Measurements from ENCODE around the gene INA.

INA gene

DNA sequence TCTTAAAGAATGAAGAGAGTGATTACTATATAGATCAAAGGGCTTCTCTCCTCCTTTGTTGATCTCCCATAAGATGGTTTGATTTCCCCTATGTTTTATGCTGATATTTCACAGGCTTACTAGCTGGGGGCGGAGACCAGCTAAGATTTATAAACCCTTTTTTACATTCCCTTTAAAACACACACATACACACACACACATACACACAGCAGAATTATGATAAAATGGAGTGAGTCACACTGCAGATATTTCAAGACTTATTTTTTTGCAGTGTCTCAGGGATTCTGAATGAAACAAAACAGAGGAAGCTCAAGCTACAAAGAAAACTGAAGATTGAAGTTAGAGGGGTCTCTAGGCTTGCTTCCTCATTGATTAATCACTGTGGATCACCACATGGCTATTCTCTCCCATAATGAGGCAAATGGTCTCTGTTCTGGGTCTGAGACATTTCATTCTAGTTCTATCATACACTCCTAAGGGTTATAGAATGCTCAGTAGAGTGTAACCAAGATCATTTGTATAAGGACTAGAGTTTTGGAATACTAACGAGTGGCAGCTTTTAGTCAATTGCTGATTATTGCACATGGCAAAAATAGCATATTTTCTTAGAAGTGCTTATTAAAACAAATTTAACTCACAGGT lies 18.6 kb downstream of the INA start:
- no peak for TF ChIP-seq TAF1 (IDR thresholded peaks at IDR 0.05; ENCODE audit: low read depth)
- TF ChIP-seq, protein P1, sequence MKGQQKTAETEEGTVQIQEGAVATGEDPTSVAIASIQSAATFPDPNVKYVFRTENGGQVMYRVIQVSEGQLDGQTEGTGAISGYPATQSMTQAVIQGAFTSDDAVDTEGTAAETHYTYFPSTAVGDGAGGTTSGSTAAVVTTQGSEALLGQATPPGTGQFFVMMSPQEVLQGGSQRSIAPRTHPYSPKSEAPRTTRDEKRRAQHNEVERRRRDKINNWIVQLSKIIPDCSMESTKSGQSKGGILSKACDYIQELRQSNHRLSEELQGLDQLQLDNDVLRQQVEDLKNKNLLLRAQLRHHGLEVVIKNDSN (IDR thresholded peaks at IDR 0.05) = no peak
- TF ChIP-seq CREB1 (IDR thresholded peaks at IDR 0.05; ENCODE audit: low read depth) = no peak
- no peak for TF ChIP-seq REST (IDR thresholded peaks at IDR 0.05; ENCODE audit: low read depth)
- TF ChIP-seq NFIC (IDR thresholded peaks at IDR 0.05) = no peak
- TF ChIP-seq EP300 (IDR thresholded peaks at IDR 0.05; ENCODE audit: borderline replicate concordance) = no peak
- TF ChIP-seq YY1 (IDR thresholded peaks at IDR 0.05; ENCODE audit: low read depth) = no peak
- TF ChIP-seq TEAD4 (IDR thresholded peaks at IDR 0.05) = no peak
- TF ChIP-seq FOXM1 (IDR thresholded peaks at IDR 0.05; ENCODE audit: borderline replicate concordance, low read depth) = no peak

- TF ChIP-seq NFIC (IDR thresholded peaks at IDR 0.05) = no peak
- TF ChIP-seq TAF1 (IDR thresholded peaks at IDR 0.05; ENCODE audit: low read depth) = no peak
- TF ChIP-seq TCF12 (IDR thresholded peaks at IDR 0.05; ENCODE audit: low read depth) = no peak
- no peak for TF ChIP-seq ZBTB7A (IDR thresholded peaks at IDR 0.05; ENCODE audit: low read depth)
- no peak for TF ChIP-seq REST (IDR thresholded peaks at IDR 0.05; ENCODE audit: low read depth)
- TF ChIP-seq CEBPB (IDR thresholded peaks at IDR 0.05) = no peak
- no peak for TF ChIP-seq TEAD4 (IDR thresholded peaks at IDR 0.05)
- TF ChIP-seq RAD21 (IDR thresholded peaks at IDR 0.05; ENCODE audit: low read depth) = no peak
Observed at GRCh38 chr10:103307594-103307993, 30.7 kb downstream of the INA start.

- no peak for TF ChIP-seq TAF1 (IDR thresholded peaks at IDR 0.05; ENCODE audit: low read depth)
- no peak for TF ChIP-seq TEAD4 (IDR thresholded peaks at IDR 0.05)
- no peak for TF ChIP-seq CEBPB (IDR thresholded peaks at IDR 0.05)
- TF ChIP-seq ZBTB7A (IDR thresholded peaks at IDR 0.05; ENCODE audit: low read depth) = no peak
- TF ChIP-seq REST (IDR thresholded peaks at IDR 0.05; ENCODE audit: low read depth) = no peak
- TF ChIP-seq FOXM1 (IDR thresholded peaks at IDR 0.05; ENCODE audit: borderline replicate concordance, low read depth) = no peak
- no peak for TF ChIP-seq EP300 (IDR thresholded peaks at IDR 0.05; ENCODE audit: borderline replicate concordance)
Observed at GRCh38 chr10:103310197-103310596, 33.3 kb downstream of the INA start.

- no peak for TF ChIP-seq RAD21 (IDR thresholded peaks at IDR 0.05; ENCODE audit: low read depth)
- TF ChIP-seq EGR1 (IDR thresholded peaks at IDR 0.05) = no peak
- TF ChIP-seq ZBTB7A (IDR thresholded peaks at IDR 0.05; ENCODE audit: low read depth) = no peak
- TF ChIP-seq, protein P2, sequence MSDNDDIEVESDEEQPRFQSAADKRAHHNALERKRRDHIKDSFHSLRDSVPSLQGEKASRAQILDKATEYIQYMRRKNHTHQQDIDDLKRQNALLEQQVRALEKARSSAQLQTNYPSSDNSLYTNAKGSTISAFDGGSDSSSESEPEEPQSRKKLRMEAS (IDR thresholded peaks at IDR 0.05) = no peak
- TF ChIP-seq TCF12 (IDR thresholded peaks at IDR 0.05; ENCODE audit: low read depth) = no peak
- no peak for TF ChIP-seq FOXM1 (IDR thresholded peaks at IDR 0.05; ENCODE audit: borderline replicate concordance, low read depth)
- TF ChIP-seq TEAD4 (IDR thresholded peaks at IDR 0.05) = no peak
Observed at GRCh38 chr10:103316087-103316486, 39.1 kb downstream of the INA start.

DNA sequence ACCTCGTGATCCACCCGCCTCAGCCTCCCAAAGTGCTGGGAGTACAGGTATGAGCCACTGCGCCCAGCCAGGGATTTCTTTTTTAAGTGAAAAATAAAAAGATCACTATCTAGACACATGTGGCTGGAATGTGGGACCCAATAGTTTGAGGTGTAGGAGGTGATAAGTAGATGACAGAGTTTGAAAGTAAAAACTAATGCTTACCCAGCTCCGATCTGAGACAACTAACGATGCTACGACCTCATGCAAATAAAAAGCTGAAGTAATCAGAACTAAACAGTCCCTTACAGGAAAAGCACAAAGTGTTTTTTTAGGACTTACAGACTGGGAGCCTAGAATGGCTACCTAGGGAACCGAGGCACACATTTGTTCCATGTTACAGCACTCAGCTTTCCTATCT lies 51.0 kb downstream of the INA start:
- TF ChIP-seq, protein P1 (IDR thresholded peaks at IDR 0.05) = no peak
- no peak for TF ChIP-seq NFIC (IDR thresholded peaks at IDR 0.05)
- TF ChIP-seq YY1 (IDR thresholded peaks at IDR 0.05; ENCODE audit: low read depth) = no peak
- TF ChIP-seq FOXM1 (IDR thresholded peaks at IDR 0.05; ENCODE audit: borderline replicate concordance, low read depth) = no peak
- TF ChIP-seq TCF12 (IDR thresholded peaks at IDR 0.05; ENCODE audit: low read depth) = no peak
- no peak for TF ChIP-seq CEBPB (IDR thresholded peaks at IDR 0.05)
- TF ChIP-seq EP300 (IDR thresholded peaks at IDR 0.05; ENCODE audit: borderline replicate concordance) = no peak
- TF ChIP-seq TAF1 (IDR thresholded peaks at IDR 0.05; ENCODE audit: low read depth) = no peak
- TF ChIP-seq, protein P2 (IDR thresholded peaks at IDR 0.05) = no peak
- no peak for TF ChIP-seq REST (IDR thresholded peaks at IDR 0.05; ENCODE audit: low read depth)
- TF ChIP-seq CREB1 (IDR thresholded peaks at IDR 0.05; ENCODE audit: low read depth) = no peak
- TF ChIP-seq RAD21 (IDR thresholded peaks at IDR 0.05; ENCODE audit: low read depth) = no peak
- no peak for TF ChIP-seq ZBTB7A (IDR thresholded peaks at IDR 0.05; ENCODE audit: low read depth)
- no peak for TF ChIP-seq TEAD4 (IDR thresholded peaks at IDR 0.05)
- TF ChIP-seq EGR1 (IDR thresholded peaks at IDR 0.05) = no peak

All from Ishikawa (cell line).